GM19455 (cell line): Measurements from ENCODE around the gene MAP3K20.
"Not testable (repeated sequence)": the region's sequence is repeated elsewhere in the genome, so short reads cannot be mapped to it uniquely, and the experiment has no call there.

ENCODE experiments used
- ATAC-seq: cut with Tn5 transposase; IDR thresholded peaks from one replicate; pipeline ENCODE4 v1.9.1; 2021; ENCODE audit not compliant: unreplicated experiment

The MAP3K20 gene

DNA sequence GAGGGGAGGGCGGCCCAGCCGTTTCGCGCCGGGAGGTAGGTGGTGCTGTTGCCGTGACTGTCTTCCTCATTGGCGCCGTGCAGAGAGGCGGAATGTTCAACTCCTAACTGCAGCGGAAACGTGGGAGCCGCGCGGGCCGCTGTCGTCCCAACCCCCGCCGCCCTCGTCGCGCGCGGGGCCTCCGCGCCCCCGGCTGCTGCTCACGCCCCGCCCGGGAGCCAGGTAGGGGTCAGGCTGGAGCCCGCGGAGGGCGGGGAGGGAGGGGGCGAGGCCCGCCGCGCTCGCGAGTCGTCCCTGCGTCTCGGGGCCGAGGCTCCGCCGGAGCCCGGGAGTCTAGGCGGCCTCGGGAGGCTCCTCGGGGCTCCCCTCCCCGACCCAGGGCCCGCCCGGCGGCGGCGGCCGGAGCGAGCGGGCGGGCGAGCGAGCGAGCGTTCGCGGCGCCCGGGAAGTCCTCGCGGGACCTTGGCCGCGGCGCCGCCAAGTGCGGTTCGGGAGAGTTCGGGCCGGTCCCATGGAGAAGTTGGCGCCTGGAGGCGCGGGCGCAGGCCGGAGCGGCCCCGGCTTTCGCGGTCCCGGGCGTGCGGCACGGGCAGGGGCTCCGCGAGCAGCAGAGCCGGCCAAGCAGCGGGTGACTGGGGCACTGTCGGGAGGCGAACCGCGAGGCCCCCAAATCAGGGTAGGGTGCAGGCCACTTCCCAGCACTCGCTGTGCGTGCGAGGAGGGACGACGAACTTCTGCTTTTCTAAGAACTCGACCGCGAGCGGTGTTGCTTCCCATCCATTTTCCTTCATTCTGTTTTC, at the start of gene MAP3K20:
TSS of gene MAP3K20 (plus strand) at position 66 of the 800 bp plus-strand sequence. CDS start 15,186 bp downstream, outside the sequence.
- peak; percentile 65 for ATAC-seq

DNA sequence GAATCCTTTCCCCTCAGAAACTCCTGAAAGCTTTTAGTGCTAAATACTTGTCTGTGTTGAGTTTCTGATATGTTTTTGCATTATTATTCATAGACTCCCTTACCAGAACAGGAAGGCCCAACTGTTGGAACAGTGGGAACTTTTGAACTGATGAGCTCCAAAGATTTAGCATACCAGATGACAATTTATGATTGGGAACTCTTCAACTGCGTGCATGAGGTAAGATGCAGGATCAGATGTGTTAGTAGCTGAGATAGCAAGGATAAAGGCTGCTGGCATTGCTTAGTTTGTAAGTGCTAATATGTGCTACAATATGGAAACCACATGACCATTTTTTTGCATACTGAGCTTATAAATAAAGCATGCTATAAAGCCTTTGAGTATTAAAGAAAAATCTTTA, 49.2 kb upstream of the MAP3K20 start:
- no peak for ATAC-seq

DNA sequence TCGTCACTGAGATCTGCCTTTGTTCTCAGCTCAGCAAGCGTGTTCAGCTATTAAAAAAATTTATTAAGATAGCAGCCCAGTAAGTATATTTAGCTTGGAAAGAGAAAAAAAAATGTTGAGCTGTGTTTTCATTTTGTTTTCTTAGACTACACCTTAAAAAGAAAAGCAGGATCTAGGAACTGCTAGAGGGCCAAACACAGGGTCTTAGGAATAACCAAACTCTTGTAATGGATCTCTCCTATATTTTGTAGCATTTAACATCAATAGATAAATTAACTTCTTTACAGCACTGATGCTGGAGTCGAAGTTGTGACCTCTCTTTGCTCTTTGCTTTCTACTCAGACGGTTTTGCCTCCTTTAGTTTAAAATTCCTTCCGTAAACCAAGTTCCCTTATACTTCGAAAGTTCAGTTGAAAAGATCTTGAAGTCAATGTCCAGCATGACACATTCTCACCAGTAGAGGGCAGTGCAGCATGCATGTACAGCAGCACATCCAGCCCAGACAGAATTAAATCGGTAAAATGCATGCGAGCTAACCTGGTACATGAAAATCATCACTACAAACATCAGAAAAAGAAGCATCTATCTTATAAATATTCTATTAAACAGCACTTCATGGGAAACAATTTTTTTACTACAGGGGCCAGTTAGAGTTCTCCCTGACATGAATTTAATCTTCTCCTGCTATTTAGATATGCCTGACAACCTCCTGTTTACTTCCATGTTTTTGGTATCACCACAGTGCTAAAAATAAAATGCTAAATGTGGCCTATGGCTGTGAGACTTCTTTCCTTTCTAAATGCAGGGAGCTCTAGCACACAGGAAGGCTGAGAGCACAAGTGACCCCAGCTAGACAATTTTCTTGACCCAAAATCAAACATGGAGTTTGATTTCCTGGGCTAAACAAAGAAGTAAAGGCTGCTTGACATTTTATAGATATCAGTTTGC, 48.2 kb upstream of the MAP3K20 start:
- peak; percentile 68 for ATAC-seq

DNA sequence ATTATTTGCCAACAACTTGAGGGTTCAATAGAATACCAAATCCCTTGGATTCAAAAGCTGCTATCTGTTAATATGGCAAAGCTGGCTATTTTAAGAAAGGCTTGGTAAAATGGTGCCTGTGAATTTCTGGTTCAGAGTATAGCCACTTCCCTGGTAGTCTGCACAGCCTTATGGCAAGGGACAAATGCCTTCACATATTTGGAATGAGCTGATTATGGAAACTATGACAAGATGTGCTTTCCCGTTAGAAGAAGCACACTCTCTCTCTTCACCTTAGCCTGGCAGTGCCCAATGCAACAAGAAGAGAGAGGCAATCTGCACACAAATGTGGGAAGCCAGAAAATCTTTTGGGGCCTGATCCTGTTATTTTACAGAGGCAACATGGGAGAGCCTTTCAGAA, 47.5 kb upstream of the MAP3K20 start:
- ATAC-seq, result no peak

DNA sequence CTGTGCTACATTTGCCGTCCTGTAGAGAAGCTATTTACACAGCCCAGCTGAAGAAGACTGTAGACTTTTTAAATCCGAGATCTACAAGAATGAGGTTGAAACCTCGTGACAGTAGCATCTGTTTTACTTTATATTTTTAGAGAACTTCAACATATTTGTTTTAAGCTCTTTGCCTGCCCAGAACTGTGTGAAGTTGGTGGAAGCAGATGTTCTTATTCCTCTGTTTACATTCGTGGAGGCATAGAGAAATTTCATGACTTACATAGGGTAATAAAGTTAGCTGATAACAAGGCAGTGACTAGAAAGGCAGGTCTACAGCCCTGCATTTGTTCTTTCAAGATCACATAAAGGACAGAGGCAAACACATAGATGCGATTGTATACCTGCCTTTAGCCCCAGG, 47.0 kb upstream of the MAP3K20 start:
- no peak for ATAC-seq

DNA sequence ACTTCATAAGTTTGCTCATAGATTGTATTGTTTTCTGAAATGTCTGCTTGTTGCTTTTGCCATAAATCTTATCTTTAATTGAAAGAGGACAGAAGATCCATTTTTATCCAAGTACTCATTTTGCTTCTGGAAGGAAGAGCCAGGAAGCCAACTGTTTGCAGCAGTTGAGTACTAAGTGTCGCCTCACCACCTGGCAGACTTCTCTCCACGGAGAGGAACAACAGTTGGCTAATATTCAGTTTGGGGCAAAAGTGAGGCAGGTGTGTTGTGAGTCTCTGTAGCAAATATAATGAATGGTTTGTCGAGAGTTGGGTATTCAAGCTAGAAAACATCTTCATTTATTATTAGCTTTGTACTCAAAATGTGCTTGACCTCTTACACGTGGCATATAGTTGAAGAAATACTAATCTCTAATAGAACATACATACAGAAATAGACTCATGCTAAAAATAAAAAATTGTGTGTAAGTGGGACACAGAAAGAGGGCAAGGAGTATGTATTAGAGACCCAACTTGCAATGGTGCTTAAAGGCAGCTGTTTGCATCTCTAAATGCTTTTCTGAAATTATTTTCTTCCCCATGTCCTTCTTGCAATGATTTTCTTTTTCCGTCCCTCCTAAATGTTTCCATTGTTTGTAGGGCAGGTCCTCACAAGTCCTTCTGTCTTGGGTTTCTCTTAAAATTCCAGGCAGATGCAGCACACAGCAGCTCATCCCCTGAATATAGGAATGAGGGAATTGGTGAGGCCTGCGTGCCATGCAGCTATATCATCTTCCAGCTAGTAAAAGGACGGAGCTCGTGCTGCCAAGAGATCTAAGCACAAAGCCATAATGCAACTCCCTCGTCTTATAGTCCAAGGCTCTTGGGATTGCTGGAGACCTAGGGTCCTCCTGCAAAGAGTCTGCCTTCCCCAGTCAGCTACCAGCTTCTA, 44.8 kb upstream of the MAP3K20 start:
- no peak for ATAC-seq

DNA sequence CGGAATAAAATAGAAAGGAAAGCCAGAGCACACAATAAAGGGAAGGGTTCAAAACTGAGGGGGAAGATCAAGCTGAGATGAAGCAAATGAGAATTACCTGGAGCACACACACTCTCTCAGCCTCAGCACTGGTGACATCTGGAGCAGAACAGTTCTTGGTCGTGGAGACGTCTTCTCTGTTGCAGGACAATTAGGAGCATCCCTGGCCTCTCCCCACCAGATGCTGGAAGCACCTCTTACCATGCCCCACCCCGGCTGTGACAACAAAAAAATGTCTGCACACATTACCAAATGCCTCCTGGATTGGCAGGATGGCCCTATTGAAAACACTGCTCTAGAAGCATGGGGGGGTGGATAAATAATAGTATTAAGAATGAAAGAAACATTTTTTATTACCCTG, 43.6 kb upstream of the MAP3K20 start:
- no peak for ATAC-seq

DNA sequence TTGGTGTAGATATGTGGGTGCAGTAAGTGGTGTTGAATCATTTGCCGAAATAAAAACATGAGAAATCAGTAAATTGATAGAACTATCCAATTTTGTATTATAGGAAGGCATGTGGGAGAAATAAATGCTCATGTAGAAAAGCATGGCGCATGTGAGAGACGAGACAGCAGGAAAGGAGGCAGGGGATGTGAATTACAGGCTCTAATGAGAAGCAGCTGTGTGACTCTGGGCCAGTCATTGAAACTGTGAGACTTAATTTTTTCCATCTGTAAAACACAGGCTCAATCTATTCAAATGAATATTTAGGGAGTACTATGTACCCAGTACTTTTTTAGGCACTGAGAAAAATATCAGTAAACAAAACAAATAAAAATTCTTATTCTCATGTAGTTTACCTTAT, 42.6 kb upstream of the MAP3K20 start:
- ATAC-seq, result no peak

DNA sequence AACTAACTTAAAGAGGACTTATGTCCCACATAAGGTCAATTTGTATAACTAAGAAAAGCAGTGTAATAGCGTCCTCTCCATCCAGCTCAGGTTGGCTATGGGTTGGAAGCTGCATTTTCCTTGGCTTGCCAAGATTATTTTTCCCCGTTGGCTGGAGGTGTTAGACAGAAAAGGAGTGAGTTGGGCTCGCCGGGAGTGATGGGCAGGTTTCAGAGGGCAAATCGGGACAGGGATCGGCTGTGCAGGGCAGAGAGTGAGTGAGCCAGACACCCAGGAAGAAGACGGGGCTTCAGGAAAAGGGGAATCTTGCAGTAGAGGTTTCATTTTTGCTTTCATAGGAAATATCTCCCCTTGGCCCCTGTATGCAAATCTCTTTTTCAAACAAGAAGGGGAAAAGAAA, 41.5 kb upstream of the MAP3K20 start:
- ATAC-seq, result no peak

DNA sequence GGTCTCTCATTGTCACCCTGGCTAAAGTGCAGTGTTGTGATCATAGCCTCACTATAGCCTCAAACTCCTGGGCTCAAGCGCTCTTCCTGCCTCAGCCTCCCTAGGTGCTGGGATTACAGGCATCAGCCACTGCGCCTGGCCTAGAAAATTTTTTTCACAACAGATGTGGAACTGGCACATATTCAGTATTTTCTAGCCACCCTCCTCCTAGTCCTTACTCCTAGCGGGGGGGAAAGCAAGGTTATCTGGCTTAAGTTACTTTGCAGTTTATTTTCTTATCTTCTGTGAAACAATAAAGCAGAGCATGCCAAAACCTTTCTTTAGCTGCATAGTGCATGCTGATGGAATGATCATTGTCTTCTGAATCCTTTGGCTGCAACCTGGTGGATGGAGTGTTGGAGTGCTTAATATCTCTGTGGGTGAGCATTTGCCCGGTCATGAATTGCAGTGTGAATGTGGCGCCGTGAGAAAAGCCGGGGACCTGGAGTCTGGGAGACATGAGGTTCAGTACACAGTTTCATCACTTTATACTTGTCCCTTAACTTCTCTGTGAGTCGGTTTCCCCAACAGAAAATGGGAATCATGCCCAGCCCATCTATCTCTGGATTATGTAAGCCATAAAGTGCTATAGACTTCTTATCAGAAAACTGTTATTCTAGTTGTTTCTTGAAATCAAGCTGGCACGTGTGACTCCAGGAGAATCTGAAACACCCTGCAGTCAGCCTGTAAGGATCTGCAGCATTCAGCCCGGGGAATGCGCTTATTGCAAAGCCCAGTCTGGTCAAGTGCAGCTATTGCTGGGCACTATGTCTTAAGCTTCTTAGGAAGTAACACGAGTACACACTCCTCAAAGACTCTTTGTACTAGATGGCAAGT, 38.2 kb upstream of the MAP3K20 start:
- ATAC-seq, result no peak

DNA sequence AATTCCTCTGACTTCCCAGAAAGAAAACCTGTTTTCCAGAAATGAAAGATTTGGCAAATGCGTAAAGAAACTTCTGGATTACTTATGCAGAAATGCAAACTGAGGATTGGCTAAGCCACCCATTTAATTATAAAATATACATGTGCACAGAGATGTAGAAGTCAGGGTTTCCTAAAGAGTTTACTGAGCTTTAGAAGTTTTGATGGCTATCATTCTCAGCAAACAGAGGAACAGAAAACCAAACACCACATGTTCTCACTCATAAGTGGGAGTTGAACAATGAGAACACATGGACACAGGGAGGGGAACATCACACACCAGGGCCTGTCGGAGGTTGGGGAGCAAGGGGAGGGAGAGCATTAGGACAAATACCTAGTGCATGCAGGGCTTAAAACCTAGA, 37.4 kb upstream of the MAP3K20 start:
- ATAC-seq, result not testable (repeated sequence)

DNA sequence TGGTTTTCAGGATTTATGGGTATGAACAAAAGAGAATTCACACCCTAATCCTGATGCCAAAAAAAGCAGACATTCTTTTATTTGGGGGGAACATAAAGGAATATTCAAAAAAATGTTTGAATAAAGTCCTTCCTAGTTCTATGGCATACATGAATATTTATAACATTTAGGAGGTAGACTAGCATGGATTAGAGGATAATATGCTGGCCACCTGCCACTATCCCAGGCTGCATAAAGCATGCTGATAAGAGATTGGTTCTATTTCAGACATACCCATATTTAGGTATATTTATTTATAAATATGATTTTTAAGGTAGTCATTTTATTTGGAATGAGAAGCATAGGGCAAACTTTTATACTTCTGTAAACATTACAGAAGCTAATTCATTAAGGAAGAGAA, 34.9 kb upstream of the MAP3K20 start:
- no peak for ATAC-seq

DNA sequence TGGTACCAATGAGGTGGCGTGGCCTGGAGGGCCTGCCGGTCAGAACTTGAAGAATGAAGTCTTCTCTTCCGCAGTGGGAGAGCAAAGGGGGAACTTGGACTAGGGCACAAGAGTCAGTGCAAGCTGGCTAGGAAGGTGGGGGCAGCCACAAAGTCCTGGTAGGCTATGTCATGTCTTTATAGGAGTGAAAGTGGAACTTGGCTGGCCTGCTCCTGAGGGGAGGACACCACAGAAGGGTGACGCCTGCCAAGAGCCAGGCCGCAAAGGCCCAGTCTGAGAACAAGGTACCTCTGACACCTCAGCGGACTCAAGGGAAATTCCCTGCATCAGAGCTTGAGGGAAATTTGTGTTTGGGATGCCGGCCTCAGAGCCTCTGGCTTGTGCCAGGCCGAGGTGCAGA, 32.2 kb upstream of the MAP3K20 start:
- no peak for ATAC-seq

DNA sequence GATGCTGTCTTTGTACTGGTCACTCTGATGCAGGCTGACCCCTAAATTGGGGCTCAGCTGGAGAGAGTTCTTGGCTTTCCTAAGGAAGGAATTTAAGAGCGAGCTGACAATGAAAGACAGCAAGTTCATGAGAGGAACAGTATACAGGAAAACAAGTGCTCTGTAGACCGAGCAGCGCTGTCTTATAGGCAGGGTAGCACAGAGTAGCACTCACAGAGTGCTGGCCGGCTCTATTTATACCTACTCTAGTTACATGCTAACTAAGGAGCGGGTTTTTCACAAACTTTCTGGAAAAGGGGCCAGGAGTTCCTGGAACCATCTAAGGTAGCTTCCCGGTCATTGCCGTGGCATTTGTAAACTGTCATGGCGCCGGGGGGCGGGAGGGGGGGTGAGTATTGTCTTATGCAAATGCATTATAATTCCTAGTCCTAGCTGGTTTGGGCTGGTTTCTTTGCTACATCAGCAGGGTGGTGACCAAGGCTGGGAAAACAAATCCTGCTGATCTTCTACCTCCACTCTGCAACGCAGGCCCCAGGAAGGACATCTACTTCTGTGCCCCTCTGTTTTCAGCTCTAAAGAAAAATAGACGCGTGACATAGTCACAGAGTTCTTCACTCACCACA, 31.6 kb upstream of the MAP3K20 start:
- ATAC-seq, result no peak

DNA sequence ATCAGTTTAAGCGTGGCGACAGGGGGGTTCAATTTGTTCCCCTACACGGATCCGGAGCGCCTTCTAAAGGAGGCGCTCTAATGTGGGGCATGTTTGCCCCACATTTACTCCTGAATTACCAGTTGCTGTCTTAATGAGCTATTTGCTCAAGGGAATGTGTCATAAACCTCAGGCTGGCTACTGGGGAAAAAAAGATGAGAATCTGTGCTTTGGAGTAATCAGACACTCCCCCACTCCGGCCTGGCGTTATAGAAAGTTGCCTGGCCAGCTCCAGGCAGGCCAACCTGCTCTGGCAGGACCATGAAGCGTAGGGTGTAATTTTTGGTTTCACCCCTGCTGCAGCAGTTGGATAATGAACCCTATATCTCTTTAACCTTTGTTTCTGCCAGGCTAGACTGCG, 31.0 kb upstream of the MAP3K20 start:
- no peak for ATAC-seq

DNA sequence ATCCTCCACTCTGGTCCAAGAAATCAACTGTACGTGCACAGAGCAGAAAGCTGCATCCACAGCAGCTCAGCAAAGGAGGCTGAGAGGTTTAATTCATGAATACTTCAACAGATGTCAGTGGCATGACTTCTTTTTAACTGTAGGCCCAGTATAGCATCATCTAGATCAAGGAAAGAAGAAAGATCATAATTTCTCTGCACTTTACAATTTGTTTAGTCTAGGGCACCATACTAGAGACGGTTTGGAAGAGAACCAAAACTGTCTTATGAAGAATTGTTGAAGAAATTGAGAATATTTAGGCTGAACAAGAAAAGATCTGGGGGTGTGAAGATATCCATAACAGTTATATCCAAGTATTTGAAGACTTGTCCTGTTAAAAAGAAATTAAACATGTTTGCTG, 30.5 kb upstream of the MAP3K20 start:
- ATAC-seq, result no peak

DNA sequence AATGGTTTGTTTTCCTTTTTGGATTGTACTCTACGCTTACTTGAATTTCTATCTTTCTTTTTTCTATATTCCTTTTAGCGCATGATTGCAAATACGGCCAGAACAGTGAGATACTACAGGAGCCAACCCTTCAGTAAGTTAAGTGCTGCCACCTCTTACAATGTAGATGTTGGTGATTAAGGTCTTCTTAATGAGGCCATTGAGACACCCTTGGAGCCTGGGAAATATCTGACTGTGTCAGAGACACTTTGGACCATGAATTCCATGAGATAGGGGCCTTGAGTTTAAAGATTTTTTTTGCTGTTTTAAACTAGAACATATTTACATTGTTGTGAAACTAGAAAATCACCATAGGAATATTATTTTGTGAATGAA, 27.1 kb upstream of the MAP3K20 start:
- ATAC-seq, result no peak

DNA sequence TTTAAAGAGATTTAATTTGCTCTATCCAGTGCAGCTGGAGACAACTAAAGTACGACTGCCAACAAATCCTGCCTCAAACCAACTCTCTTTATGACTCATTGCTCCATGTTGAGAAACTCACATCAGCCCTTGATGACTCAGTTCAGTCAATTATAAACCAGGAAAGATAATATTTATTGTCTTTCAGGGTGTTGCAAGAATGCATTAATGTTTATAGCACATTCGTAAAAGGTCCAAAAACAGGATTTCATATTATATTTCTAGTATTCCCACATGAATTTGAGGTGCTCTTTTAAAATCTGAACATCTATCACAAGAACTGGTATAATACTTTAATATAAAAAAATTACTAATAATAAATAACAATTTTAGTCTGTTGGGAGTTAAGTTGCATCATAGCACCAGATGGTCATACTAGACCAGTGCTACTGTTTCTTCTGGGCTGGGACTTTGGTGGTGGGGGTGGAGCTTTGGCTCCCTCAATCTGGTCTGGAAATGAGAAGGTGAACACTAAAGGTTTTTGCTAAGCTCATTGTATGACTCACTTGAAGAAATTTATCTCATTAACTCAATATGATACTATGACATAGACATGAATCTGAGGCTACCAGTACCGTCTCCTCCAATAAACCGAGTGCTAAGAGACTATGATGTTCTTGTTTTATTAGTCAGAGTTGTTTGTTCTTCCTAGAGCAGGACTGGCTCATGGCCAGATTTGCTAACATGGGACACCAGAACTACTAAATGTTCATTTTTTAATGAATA, 26.6 kb upstream of the MAP3K20 start:
- ATAC-seq, result no peak

DNA sequence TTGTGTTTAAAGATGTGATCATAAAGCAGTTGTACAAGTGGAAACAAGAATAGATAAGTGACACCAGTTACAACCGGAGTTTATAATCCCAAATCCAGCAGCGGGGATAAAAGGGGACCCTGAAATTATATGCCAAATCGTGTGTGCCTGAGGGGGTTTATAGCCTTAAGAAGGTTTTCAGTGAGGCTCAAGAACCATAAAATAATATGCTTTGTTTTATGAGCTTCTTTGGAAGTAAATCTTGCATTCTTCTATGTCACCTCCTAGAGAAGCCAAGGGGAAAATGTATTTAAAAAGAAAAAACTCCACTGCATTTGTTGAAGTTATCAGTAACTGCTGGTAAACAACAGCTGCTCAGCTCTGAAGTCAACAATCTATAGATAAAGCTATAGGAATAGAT, 25.8 kb upstream of the MAP3K20 start:
- no peak for ATAC-seq
